Ectodermal cell (in vitro differentiated cells): ENCODE measurements around the gene LOXL4.
"Not testable (repeated sequence)": the region's sequence is repeated elsewhere in the genome, so short reads cannot be mapped to it uniquely, and the experiment has no call there.

Experiments used
- H3K27ac ChIP-seq: 2 replicates; pipeline ENCODE4 v1.7.0; 2013; ENCODE audit warnings: mild to moderate bottlenecking, low read depth, low read length; ENCODE audit not compliant: insufficient read depth, poor library complexity, severe bottlenecking
- H3K27me3 ChIP-seq: 2 replicates; pipeline ENCODE4 v1.7.0; 2013; ENCODE audit warnings: mild to moderate bottlenecking, low read length; ENCODE audit not compliant: insufficient read depth, control insufficient read depth, poor library complexity, severe bottlenecking
- H3K36me3 ChIP-seq: one replicate; pipeline ENCODE4 v1.7.0; 2013; ENCODE audit warnings: low read length; ENCODE audit not compliant: control insufficient read depth, insufficient read depth
- H3K4me1 ChIP-seq: one replicate; pipeline ENCODE4 v1.7.0; 2013; ENCODE audit warnings: low read length; ENCODE audit not compliant: control insufficient read depth, insufficient read depth
- H3K4me3 ChIP-seq: 2 replicates; pipeline ENCODE4 v1.7.0; 2013; ENCODE audit warnings: low read depth, low read length, control low read depth; ENCODE audit not compliant: insufficient read depth
- H3K9me3 ChIP-seq: 2 replicates; pipeline ENCODE4 v1.7.0; 2013; ENCODE audit warnings: mild to moderate bottlenecking, low read length, moderate library complexity; ENCODE audit not compliant: control insufficient read depth
- WGBS, 2 experiments: methylation state at CpG; one replicate each; pipeline ENCODE4 v1.1.7; 2013; ENCODE audit warnings: missing lambda C conversion rate in 2 of 2; 5-methylcytosine and 5-hydroxymethylcytosine counted together

Gene LOXL4

DNA sequence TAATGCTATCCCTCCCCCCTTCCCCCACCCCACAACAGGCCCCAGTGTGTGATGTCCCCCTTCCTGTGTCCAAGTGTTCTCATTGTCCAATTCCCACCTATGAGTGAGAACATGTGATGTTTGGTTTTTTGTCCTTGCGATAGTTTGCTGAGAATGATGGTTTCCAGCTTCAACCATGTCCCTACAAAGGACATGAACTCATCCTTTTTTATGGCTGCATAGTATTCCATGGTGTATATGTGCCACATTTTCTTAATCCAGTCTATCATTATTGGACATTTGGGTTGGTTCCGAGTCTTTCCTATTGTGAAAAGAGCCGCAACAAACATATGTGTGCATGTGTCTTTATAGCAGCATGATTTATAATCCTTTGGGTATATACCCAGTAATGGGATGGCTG is 40.3 kb downstream of the LOXL4 start:
- H3K36me3 ChIP-seq, H3K4me1 ChIP-seq, H3K27me3 ChIP-seq, H3K27ac ChIP-seq, H3K4me3 ChIP-seq, H3K9me3 ChIP-seq: not testable (repeated sequence)
- WGBS, 2 experiments, result 90 to 95% methylated on average over 2 of the region's 3 CpGs

- Histone ChIP-seq H3K27me3 (no peaks in the 10 kb centered on the region), H3K27ac (no peak overlapping the region), H3K4me1 (peaks cover 5% of the 10 kb centered on the region), H3K36me3 (no peaks in the 10 kb centered on the region), H3K4me3 (no peak overlapping the region), H3K9me3 (no peaks in the 10 kb centered on the region)
- 100% methylated on average over 1 of the region's 1 CpG for WGBS, 2 experiments
Measured at GRCh38 chr10:98226508-98227144, 41.4 kb downstream of the LOXL4 start.

DNA sequence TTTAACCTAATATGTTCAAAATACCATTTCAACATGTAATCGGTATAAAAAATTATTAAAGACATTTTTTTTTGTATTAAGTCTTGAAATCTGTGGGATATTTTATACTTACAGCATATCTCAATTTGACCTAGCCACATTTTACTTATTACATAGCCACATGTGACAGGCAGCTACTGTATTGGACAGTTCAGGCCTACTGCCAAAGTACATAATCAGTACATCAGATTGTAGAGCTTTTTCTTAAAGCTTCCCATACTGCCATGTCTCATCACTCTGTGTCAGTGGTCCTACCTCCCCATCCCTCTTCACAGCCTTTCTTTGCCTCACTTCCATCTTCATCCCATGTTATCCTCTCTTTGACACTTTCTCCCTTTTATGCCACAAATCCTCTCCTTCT is 43.0 kb downstream of the LOXL4 start:
- H3K36me3 ChIP-seq, result no peaks in the 10 kb centered on the region
- no peak overlapping the region for H3K4me3 ChIP-seq
- H3K27ac ChIP-seq, result no peak overlapping the region
- peaks cover 5% of the 10 kb centered on the region for H3K4me1 ChIP-seq
- no peaks in the 10 kb centered on the region for H3K9me3 ChIP-seq
- no peaks in the 10 kb centered on the region for H3K27me3 ChIP-seq
- no CpG with 5 or more reads among the region's 1 CpG for WGBS, 2 experiments

DNA sequence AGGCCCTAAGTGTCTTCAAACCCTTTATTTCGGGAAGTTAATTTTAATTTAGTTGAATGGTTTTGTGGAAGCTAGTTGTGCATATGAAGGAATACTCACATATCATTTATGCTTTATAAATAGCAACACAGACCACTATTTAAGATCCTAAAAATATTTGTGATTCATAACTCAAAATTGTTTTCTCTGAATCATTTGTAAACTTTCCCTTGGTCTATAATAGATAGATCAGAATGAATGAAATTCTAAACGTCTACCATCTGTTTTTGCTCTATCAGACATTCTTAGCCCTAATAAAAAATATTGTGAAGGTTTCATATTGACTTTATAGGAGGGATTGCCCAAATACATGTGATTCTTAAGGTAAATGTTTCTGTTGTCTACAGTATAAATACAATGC is 43.5 kb downstream of the LOXL4 start:
- no peaks in the 10 kb centered on the region for H3K9me3 ChIP-seq
- peaks cover 5% of the 10 kb centered on the region for H3K4me1 ChIP-seq
- H3K4me3 ChIP-seq, result no peak overlapping the region
- H3K27ac ChIP-seq, result no peak overlapping the region
- WGBS, 2 experiments, result 79% methylated on average over 2 of the region's 2 CpGs; no CpG with 5 or more reads in 1 of the 2 experiments
- H3K36me3 ChIP-seq, result no peaks in the 10 kb centered on the region
- no peaks in the 10 kb centered on the region for H3K27me3 ChIP-seq

DNA sequence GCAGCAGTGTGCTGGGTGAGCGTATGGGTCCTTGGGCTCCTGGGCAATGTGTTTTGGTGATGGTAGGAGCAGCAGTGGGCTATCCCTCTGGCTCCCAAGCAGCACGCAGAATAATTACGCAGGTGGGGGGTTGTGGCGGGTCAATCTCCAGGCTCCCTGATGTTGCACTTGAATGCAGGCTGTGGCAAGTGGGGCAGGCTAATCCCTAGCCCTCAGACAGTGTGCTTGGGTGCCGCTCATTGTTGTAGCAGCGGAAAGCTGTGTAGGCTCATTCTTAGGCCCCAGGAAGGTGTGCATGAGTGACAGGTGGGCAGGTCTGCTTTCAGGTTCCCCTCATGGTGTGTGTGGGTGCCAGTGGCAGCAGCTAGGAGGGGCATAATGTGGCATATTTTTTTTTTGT is 44.1 kb downstream of the LOXL4 start:
- no peaks in the 10 kb centered on the region for H3K9me3 ChIP-seq
- no peak overlapping the region for H3K4me3 ChIP-seq
- H3K36me3 ChIP-seq, result no peaks in the 10 kb centered on the region
- no peaks in the 10 kb centered on the region for H3K27me3 ChIP-seq
- H3K27ac ChIP-seq, result no peak overlapping the region
- peaks cover 5% of the 10 kb centered on the region for H3K4me1 ChIP-seq
- WGBS, 2 experiments, result 76 to 84% methylated on average over 6 of the region's 6 CpGs

DNA sequence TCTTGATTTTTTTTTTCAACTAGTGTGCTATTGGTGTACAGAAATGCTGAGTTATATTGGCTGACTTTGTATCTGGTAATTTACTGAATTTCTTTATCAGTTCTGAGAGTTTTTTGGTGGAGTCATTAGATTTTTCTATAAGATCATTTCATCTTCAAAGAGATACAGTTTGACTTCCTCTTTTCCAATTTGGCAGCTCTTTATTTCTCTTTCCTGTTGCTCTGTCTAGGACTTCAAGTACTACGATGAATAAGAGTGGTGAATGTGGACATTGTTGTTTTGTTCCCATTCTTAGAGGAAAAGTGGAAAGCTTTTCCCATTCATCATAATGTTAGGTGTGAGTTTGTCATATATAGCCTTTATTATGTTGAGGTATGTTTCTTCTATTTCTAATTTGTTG is 50.2 kb downstream of the LOXL4 start:
- Histone ChIP-seq H3K4me3 (no peak overlapping the region), H3K27me3 (no peaks in the 10 kb centered on the region), H3K36me3 (no peaks in the 10 kb centered on the region), H3K27ac (no peak overlapping the region), H3K4me1 (no peaks in the 10 kb centered on the region), H3K9me3 (no peaks in the 10 kb centered on the region)
- WGBS, 2 experiments, result 100% methylated on average over 1 of the region's 1 CpG

DNA sequence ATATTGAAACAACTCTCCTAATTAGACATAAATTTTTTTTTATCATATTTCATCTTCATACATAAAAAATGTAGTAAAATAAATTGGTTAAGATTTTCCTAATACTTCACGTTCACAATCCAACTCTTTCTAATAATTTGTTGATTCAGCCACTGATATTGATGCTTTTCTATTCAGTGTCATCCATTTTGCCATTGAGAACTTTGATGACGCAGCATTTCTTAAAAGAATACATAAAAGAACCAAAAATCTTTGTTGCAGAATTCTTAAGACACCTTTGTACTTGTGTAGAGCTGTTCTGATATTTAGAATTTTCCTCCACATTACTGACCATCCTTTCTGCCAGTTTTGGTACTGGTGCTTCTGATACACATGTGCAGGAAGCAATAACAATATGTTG is 52.6 kb downstream of the LOXL4 start:
- H3K27me3 ChIP-seq, result no peaks in the 10 kb centered on the region
- WGBS, 2 experiments, result 90 to 93% methylated on average over 2 of the region's 2 CpGs
- no peaks in the 10 kb centered on the region for H3K9me3 ChIP-seq
- no peak overlapping the region for H3K4me3 ChIP-seq
- no peaks in the 10 kb centered on the region for H3K36me3 ChIP-seq
- no peak overlapping the region for H3K27ac ChIP-seq
- no peaks in the 10 kb centered on the region for H3K4me1 ChIP-seq

GRCh38 chr10:98213740-98214139 is 54.3 kb downstream of the LOXL4 start:
- Histone ChIP-seq H3K36me3 (peaks cover 3% of the 10 kb centered on the region), H3K27ac (no peak overlapping the region), H3K4me3 (no peak overlapping the region), H3K27me3 (no peaks in the 10 kb centered on the region), H3K9me3 (no peaks in the 10 kb centered on the region), H3K4me1 (no peaks in the 10 kb centered on the region)
- WGBS, 2 experiments, result 67% methylated on average over 1 of the region's 1 CpG; no CpG with 5 or more reads in 1 of the 2 experiments

DNA sequence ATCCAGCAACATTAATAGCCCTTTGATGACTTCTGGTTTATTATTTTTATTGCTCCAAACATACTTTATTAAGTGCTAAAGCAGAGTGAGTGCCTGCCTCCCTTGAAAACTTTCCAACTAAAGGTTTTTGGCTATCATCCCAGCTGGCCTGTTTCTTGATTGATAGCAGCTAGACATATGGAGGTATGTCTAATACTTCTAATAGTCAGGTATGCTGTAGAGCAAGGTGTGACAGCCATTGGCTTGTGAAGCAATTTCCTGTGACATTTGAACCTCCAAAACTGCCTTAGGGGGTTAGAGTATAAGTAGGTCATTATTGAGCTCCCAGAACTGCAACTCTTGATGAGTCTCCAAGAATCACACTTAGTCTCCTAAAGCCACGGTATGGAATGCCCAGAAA is 55.8 kb downstream of the LOXL4 start:
- H3K27ac ChIP-seq, result no peak overlapping the region
- H3K27me3 ChIP-seq, result no peaks in the 10 kb centered on the region
- 100% methylated on average over 1 of the region's 1 CpG for WGBS, 2 experiments
- H3K36me3 ChIP-seq, result peaks cover 9% of the 10 kb centered on the region
- H3K9me3 ChIP-seq, result no peaks in the 10 kb centered on the region
- H3K4me1 ChIP-seq, result no peaks in the 10 kb centered on the region
- H3K4me3 ChIP-seq, result no peak overlapping the region

GRCh38 chr10:98209441-98209840 is 58.6 kb downstream of the LOXL4 start:
- H3K36me3 ChIP-seq, result peaks cover 9% of the 10 kb centered on the region
- 93 to 94% methylated on average over 4 of the region's 4 CpGs for WGBS, 2 experiments
- no peaks in the 10 kb centered on the region for H3K9me3 ChIP-seq
- H3K4me1 ChIP-seq, result no peaks in the 10 kb centered on the region
- H3K4me3 ChIP-seq, result no peak overlapping the region
- H3K27me3 ChIP-seq, result no peaks in the 10 kb centered on the region
- no peak overlapping the region for H3K27ac ChIP-seq

- no peaks in the 10 kb centered on the region for H3K9me3 ChIP-seq
- no peaks in the 10 kb centered on the region for H3K4me1 ChIP-seq
- 93% methylated on average over 2 of the region's 2 CpGs for WGBS, 2 experiments
- H3K36me3 ChIP-seq, result peaks cover 9% of the 10 kb centered on the region
- no peaks in the 10 kb centered on the region for H3K27me3 ChIP-seq
- no peak overlapping the region for H3K27ac ChIP-seq
- no peak overlapping the region for H3K4me3 ChIP-seq
Measured at GRCh38 chr10:98208925-98209324, 59.1 kb downstream of the LOXL4 start.
